GM21381 (cell line): ENCODE measurements around the gene TNFAIP8L3.

Experiments
- ATAC-seq: cut with Tn5 transposase; IDR thresholded peaks from one replicate; pipeline ENCODE4 v1.9.1; 2021; ENCODE audit warnings: mild to moderate bottlenecking, moderate library complexity; ENCODE audit not compliant: unreplicated experiment

The TNFAIP8L3 gene

DNA sequence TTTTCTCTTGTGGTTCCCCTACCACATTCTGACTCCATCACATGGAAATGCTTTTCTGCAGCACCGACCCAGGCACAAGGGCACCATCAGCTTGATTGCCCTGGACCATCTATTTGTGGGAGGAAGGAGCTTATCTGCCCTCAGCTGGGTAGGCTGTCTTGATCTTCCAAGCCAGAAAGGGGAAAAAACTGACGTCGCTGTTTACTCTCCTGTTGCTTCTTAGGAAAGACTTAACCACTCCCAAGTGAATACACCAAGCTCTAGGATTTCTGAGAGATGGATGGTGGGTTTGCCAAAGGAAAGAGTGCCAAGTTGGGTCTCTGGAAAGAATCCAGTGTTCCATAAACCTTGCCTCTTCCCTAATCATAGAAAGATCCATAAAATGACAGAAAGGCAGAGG is 4.0 kb downstream of the TNFAIP8L3 start:
- ATAC-seq, result no peak

DNA sequence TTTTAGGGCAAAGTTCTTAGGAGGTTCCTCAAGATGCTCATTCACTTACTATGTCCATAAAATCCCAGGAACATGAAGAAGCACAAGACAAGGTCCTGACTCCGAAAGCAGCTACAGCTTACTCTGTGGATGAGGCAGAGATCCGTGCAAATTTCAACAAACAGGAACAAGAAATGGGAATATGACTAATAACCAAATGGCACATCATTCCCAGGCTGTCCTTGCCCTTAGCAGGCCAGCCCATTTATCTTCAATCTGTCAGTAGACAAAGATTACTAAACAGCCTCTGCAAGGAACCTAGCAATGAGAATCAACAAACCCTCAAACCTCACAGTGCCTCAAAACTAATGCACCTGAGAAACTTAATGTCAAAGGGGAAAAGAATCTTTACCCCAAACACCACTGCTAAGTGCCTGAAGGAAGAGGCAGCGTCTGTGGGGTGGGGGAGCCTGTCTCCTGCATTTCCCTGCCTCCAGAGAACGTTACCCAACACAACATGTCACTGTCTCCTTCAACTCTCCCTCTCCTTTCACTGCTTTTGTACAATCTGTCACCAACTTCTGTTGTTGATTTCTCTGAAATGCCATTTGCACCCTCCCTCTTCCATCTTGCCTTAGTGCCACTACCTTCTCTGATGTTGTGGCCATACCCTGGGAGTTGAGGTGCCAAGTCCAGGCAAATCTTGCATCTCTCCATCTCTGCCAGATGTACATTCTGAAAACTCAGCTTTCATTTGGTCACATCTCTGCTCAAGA is 4.8 kb downstream of the TNFAIP8L3 start:
- ATAC-seq, result no peak

DNA sequence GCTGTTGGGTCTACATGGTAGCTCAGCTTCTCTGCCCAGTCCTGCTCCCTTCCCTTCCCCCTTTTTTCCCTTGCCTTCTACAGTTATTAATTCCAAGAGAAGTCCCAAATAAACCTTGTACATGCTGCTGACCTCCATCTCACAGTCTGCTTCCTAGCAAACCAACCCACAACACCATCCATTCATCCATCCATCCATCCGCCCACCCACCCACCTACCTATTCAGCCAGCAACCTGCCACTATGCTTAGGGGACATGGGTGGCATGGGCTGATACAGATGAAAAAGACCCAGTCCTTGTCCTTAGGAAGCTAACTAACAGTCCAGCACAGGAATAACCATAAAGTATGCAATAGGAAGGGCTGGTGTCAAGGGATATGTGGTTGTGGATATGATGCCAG is 5.7 kb downstream of the TNFAIP8L3 start:
- ATAC-seq, result no peak

DNA sequence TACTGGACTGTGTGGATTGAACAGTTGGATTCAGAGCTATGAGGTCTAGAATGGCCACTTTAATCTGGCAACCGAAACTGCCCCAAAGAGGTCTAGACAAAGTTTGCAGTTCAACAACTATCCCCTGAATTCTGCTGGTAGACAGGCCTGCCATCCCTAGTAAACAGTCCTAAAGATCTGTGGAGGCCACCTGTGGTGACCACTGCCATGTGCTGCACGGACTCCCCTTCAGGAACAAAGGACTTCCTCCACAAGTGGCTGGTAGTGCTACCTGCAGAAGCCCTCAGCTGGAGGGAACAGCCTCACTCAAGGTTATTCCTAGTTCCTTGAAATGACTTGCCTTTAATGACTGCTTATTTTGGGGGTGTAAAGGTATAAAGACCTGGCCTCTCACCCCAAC is 6.1 kb downstream of the TNFAIP8L3 start:
- ATAC-seq, result no peak

DNA sequence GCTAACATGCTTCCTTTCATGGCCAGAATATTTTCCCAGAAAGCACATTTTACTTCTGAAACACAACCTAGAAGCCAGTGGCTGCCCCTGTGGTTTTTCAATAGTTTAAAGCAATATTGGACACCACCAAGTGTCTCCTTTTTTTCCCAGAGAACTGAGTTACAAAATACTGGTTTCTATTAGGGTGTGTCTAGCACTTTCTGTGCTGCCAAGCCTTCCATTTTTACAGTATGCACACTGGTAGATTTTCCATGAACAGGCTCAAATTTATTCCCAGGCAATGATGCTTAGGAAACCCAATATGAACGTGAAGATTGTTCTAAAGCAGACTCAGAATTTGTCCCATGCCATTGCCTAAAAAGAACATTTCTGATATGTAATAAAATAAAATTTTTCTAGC is 7.2 kb downstream of the TNFAIP8L3 start:
- no peak for ATAC-seq

DNA sequence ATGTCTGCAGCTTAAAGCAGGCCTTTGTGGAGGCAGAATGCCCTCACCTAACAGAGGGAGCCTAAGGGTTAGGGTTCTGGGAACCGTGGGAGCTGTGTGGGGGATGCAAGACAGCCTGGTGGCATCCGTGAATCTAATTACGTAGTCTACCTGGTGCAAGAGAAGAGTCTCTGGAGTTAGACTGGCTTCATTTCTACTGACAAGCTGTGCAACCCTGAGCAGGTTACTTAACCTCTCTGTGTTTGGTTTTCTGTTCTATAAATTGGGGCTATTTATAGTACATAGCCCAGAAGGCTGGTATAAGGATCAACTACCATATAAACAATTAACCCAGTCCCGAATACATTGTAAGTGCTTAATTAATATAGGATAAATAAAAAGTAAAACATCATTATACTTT is 8.3 kb downstream of the TNFAIP8L3 start:
- ATAC-seq, result no peak

DNA sequence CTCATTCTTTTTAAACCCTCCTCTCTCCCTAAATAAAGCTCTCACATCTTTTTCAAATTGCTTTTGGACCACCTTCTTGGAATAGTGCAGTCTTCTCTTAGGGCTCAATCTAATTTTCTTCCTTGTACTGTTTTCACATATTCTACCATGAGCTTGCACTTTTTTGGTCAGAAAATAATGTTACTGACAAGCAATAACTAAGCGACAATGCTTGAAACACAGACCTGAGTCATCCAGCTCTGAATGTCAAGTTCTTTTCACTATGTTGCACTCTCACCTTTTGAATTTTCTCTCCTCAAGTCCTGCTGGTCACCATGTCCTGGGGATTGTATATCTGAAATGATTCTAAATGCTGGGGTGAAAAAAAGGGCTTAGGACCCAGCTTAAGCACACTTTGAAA is 8.9 kb downstream of the TNFAIP8L3 start:
- ATAC-seq, result no peak

DNA sequence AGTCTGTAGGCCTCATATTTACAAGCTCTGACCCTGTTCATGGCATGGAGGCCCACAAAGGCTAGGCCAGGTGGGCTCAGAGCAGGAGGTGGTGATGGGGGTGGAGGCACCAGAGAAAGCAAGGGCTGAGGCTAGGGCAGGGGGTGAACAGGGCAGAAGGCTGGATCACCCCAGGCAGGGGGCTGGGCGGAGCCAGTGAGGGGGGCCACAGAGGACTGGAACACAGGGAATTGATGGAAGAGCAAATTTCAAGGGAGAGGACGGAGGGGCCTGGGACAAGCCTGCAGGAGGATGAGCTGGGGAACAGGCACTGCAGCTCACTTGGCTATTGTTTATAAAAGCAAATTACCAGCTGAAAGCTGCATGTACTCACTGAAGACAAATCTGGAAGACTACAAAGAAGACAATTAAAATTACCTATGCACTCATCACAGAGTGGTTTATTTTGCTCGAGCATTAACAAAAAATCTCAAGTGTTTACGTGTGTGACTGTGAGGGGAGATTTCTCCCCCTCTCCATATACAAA is 11.0 kb downstream of the TNFAIP8L3 start:
- no peak for ATAC-seq

DNA sequence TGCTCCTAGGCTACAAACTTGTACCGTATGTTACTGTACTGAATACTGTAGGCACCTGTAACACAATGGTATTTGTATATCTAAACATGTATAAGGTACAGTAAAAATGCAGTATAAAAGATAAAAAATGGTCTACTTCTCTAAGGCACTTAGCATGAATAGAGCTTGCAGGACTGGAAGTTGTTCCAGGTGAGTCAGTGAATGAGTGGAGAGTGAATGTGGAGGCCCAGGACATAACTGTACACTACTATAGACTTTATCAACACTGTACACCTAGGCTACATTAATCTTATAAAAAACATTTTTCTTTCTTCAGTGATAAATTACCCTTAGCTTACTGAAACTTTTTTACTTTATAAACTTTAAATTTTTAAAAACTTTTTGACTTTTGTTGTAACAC is 12.5 kb downstream of the TNFAIP8L3 start:
- no peak for ATAC-seq

DNA sequence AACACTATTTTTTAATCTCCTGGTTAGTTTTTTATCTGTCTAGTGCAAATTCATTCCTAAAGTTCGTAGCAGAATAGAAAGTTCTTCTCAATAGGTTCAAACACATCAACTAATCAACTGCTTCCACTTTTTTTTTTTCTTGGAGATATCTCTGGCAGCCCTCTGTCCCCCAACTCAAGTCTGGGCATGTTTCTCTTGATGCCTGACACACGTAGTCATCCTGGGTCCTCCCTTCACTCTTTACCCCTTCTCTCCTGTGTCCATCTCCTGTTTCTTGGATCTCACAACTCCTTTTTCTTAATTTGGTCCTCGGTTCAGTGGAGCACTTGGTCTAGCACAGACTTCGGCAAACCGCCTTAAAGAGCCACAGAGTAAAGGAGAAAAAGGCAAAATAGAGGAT is 14.4 kb downstream of the TNFAIP8L3 start:
- no peak for ATAC-seq

DNA sequence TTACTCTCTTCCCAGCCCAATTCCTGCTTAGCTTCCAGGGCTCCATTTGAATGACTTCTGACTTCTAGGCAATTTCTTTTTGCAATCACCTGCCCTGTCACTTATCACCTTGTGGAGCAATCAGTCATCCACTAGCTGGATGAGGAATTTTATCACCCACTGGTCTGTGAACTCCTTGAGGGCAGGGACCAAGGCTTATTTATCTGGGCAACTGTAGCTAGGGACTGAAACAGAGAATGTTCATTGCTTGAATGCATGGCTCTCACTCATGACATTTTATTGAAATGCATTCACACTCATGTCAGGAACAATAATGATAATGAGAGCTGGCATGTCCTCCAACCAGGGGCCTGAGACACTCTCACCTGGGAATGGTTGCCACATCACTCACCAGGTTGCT is 15.5 kb downstream of the TNFAIP8L3 start:
- no peak for ATAC-seq

DNA sequence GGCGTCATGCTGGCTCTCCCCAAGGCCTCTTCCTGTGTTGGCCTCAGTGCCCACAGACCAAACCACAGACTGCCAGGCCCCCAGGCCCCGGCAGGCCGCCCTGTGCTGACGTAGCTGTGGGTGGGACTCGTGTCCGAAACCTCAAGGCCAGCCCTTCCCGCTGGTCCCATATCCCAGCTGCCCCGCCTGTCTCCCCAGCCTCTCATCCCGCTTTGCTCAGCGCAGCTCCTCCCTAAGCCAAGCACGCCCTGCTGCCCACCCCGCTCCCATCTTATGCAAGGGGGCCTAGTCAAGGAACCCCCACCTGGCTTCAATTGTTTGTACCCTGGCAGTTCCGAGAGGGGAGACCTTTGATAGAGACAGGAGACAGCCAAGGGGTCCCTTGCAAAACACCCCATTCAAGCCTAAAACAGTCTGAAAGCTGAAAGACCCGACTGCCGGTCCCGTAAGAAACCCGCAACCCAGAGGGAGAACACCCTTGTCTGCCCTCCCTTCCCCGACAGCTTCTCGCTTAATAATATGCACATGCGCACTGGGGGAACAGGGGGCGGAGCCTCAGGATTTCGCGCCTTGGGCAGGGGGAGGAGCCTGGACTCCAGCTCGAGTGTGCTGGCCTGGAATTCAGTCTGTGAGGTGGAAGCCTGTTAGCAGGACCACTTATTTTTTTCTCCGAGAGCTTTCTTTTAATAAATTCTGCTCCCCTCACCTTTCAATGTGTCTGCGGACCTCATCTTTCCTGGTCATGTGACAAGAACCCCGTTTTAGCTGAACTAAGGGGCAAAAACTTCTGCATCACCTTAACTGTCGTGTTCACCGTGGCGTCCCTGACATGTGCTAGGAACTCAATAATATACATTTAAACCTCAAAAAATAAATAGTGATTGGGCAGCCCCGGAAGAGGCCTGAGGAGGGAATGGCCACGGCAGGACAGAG is 17.2 kb downstream of the TNFAIP8L3 start:
- peak; percentile 58 for ATAC-seq

DNA sequence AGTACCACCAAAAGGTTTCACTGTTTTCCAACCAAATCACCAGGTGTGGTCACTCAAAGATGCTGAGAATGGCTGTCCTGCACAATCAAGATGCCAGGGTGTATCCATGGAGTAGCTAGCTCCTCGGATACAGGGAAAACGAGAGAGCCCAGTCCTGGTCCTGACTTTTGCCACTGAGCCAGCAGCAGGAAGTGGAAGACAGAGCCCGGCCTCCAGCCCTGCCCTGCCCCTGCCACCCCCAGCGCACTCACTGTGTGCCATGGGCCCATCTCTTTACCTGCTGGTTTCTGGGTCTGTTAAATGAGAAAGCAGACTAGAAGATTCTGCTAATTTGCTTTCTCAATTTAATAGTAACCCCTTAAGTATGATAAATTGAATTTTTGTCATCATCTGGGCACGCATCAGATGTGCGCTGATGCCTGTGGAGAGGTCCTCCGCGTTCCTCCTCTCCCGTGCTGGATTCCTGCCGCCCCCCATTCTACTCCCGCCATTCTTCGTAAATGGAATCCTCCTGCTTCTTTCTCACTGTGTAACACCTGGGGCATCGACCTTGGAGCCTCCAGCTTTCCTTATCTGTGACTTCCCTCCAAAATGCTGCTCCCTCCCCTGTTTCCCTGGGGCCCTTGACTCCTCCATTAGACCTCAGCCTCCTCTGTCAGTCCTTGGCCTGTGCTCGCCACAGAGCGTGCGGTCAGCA is 18.0 kb downstream of the TNFAIP8L3 start:
- no peak for ATAC-seq

DNA sequence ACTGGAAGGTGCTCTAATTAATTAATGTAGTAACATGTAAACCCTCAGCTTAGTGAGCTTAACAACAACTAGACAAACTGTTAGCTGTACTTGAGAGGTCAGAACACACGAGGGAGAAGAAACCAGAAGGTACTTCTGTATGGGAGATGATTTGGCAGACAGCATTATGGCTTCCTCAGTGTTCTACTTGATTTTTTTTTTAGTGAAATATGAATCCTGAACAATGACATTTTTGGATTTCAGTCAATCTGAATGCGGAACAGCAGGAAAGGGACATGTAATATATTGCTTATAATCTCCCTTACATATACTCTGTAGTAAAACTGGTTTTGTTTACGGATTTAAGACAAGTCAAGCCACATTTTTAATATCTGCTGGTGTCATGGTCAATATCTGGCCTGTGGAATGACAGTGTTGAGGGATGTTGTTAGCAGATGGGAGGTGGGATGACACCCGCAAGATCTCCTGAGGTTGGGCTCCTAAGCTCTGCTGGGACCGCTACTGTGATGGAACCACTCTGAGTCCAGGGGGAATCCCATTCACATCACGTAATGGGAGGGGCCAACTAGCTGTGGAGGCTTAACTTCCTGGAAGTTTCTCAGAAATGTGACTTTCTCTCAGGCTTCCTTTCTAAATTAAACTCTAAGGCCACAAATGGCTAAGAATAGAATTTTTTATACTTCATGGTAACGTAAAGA is 18.7 kb downstream of the TNFAIP8L3 start:
- no peak for ATAC-seq

DNA sequence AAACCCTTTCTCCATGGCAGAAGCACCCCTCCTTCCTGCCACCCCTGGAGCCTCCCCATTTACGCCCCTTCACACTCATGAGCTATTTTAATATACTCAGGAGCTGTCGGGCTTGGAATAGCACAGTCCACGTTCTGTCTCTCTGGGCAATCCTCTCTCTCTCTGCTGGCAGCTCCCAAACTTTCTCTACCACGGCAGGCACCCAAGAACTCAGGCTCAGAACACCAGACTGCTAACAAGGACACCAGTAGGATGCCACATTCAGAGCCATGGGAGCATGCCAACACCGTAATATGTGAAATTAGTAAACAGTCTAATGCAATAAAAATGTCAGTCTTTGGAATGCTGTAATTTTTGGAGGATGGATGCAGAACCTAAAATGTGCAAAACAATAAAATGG is 19.3 kb downstream of the TNFAIP8L3 start:
- ATAC-seq, result no peak

DNA sequence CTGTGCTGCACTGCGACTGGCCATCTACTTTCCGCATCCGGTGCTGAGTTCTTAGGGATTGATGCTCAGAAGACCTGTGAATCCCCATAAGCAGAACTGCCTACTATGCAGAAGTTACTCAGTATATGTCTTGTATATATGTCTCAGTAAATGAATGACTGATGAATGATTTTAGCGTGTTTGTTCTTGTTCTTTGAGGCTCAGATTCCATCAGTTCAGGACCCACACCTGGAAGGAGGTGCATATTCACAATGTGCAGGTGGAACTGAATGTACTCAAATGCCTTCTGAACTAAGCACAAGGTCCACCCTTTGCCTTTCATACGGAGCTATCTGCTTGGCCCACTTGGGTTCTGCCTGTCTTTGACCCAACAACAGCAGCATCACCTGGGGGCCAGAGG is 19.8 kb downstream of the TNFAIP8L3 start:
- ATAC-seq, result no peak

DNA sequence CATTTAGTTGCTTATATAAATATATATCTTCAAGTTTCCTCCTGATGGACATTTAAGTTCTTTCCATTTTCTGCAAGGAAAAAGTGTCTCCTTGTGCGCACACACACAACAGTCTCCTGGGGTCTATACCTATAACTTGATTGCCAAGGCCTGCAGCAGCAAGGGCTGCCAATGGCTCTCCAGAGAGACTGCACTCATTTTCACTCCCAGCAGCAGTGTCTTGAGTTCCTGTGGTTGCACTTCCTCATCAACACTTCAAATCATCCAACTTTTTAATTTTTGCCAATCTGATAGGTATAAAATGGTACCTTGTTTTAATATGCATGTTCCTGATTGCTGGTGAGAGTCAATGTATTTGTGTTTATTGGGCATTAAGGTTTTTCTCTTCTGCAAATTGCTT is 23.1 kb downstream of the TNFAIP8L3 start:
- ATAC-seq, result no peak

DNA sequence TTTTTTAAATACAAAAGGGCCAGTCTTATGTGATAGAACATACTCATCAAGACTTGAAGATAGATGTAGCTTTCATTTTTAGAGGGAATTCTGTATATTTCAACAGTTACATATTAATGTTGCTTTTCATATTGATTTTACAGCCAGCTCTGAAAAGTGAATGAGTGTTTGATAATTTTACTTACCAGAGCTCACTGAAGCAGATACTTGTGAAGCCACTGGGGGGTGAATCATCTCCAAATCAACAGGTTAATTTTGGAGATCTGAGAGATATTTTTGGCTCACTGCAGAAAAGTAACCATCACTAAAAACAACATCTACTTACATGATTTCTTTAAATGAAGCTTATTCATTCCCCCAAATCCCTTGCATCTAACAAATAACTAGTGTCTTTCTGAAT is 24.7 kb downstream of the TNFAIP8L3 start:
- ATAC-seq, result no peak

DNA sequence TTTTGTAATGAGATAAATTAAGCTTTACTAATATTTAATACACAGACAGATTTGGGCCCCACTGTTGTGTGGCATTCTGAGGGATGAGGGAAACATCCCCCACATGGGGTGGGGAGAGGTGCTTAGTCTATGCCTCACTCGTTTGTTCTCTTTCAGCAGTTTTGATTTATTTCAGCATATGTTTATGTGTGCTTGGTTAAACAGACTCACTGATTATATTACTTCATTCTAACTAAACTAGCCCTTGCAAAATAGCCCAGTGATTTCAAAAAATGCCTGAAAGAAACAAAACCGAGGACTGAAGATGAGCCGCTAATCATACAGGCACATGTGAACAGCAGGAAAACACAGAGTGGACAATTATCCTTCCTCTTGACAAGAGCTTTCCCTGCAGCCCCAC is 27.2 kb downstream of the TNFAIP8L3 start:
- no peak for ATAC-seq

DNA sequence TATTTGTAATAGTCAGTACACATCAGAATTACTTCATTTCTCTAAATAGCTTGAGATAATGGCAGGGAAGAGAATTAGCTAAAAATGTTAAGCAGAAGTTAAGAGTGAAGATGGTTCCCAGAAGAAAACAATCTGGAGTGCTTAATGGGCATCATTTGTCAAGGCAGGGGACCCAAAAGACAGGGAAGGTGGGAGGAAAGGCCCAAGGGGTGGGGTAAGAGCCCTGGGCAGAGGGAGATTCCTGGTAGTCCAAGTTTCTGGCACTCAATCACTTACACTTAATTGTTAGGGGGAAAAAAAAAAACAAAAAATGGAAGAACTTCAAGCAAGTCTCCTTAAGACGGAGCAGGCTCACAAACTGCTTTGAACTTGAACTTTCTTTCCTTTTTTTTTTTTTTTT is 28.9 kb downstream of the TNFAIP8L3 start:
- no peak for ATAC-seq

DNA sequence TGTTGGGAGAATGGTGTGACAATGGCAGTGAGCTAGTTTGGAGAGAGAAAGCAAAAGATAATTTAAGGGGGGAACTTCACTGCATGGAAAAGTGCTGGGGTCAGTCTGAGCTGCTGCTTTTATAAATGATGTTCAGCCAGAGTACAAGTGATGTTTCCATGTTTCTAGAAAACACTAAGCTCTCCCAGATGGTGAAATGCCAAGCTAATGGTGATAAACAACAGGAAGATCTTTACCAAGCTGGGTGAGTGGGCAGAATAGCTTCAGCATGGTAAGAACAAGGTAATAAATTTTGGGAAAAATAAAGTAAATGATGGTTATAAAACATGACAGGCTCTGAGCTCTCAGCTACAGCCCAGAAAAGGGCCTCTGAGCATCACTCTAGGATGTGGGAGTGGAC is 29.4 kb downstream of the TNFAIP8L3 start:
- no peak for ATAC-seq
